H1 (cell line): ENCODE results near the gene BTBD7.

Source experiments
- ASH2L ChIP-seq: fragments of 200-600, 300-600 bp; sonication (generic); IDR thresholded peaks from one replicate; pipeline ENCODE4 v1.7.1; 2017; ENCODE audit warnings: low read length
- EP300 ChIP-seq, 2 experiments: IDR thresholded peaks; 1 replicate in 1 of 2; 2 replicates in 1 of 2; pipeline ENCODE4 v1.6.1; 2011 to 2012; ENCODE audit warnings: low read depth in 2 of 2, low read length in 2 of 2, mild to moderate bottlenecking in 2 of 2, borderline replicate concordance in 1 of 2, inconsistent platforms in 1 of 2, moderate library complexity in 1 of 2
- EZH2 ChIP-seq: fragments of 200-600 bp; sonication (generic); IDR thresholded peaks from 2 replicates; pipeline ENCODE4 v1.7.1; 2012; ENCODE audit warnings: low read depth, mild to moderate bottlenecking, moderate library complexity, low read length, inconsistent platforms; ENCODE audit not compliant: severe bottlenecking
- HDAC6 ChIP-seq: IDR thresholded peaks from one replicate; pipeline ENCODE4 v1.7.1; 2012; ENCODE audit warnings: low read depth, mild to moderate bottlenecking, inconsistent platforms, low read length, moderate library complexity
- JUND ChIP-seq: IDR thresholded peaks from 2 replicates; pipeline ENCODE4 v1.6.1; 2011; ENCODE audit warnings: mild to moderate bottlenecking, improper control_type of control experiment, low read length
- NRF1 ChIP-seq: IDR thresholded peaks from 2 replicates; pipeline ENCODE4 v1.6.1; 2011; ENCODE audit warnings: mild to moderate bottlenecking, low read depth, low read length, improper control_type of control experiment
- POLR2A ChIP-seq, 2 experiments: IDR thresholded peaks; 1 replicate in 1 of 2; 2 replicates in 1 of 2; pipeline ENCODE4 v1.6.1; 2011; ENCODE audit warnings: low read depth in 2 of 2, low read length in 2 of 2, mild to moderate bottlenecking in 2 of 2; ENCODE audit errors: control extremely low read depth in 1 of 2
- POLR2AphosphoS5 ChIP-seq: IDR thresholded peaks from 2 replicates; pipeline ENCODE4 v1.6.1; 2011; ENCODE audit warnings: low read depth, low read length
- POU5F1 ChIP-seq: IDR thresholded peaks from 2 replicates; pipeline ENCODE4 v1.6.1; 2011; ENCODE audit warnings: low read depth, mild to moderate bottlenecking, low read length, moderate library complexity
- RNF2 ChIP-seq: fragments of 200-900, 300-1000 bp; sonication (generic); IDR thresholded peaks from 2 replicates; pipeline ENCODE4 v1.7.1; 2016; ENCODE audit warnings: borderline replicate concordance, low read depth, mild to moderate bottlenecking, antibody characterized with exemption, low read length; ENCODE audit not compliant: poor library complexity, severe bottlenecking; ENCODE audit errors: missing control alignments
- SP1 ChIP-seq: IDR thresholded peaks from 2 replicates; pipeline ENCODE4 v1.6.1; 2011; ENCODE audit warnings: low read depth, low read length
- TF ChIP-seq, protein P1 (sequence below), 3 experiments: IDR thresholded peaks; 1 replicate in 2 of 3; 2 replicates in 1 of 3; pipeline versions ENCODE4 v1.5.1 to v1.6.1; 2011; ENCODE audit warnings: low read length in 3 of 3, mild to moderate bottlenecking in 3 of 3, inconsistent platforms in 2 of 3, low read depth in 1 of 3, moderate library complexity in 1 of 3; ENCODE audit not compliant: insufficient read depth in 1 of 3; ENCODE audit errors: control extremely low read depth in 1 of 3

DNA sequence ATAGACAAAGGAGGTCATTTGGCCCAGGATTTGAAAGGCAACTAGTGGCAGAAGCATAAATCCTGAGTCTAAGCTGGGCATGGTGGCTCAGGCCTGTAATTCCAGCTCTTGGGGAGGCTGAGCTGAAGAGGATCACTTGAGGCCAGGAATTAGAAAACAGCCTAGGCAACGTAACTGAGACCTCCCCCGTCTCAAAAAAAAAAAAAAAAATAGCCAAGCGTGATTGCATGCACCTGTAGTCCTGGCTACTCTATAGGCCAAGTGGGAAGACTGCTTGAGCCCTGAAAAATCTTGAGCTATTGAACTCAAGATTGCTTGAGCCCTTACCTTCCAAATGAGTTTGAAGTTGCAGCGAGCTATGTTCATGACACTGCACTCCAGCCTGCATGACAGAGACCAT, 133.8 kb downstream of the BTBD7 start:
- no peak for TF ChIP-seq JUND
- TF ChIP-seq, protein P1, sequence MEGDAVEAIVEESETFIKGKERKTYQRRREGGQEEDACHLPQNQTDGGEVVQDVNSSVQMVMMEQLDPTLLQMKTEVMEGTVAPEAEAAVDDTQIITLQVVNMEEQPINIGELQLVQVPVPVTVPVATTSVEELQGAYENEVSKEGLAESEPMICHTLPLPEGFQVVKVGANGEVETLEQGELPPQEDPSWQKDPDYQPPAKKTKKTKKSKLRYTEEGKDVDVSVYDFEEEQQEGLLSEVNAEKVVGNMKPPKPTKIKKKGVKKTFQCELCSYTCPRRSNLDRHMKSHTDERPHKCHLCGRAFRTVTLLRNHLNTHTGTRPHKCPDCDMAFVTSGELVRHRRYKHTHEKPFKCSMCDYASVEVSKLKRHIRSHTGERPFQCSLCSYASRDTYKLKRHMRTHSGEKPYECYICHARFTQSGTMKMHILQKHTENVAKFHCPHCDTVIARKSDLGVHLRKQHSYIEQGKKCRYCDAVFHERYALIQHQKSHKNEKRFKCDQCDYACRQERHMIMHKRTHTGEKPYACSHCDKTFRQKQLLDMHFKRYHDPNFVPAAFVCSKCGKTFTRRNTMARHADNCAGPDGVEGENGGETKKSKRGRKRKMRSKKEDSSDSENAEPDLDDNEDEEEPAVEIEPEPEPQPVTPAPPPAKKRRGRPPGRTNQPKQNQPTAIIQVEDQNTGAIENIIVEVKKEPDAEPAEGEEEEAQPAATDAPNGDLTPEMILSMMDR (IDR thresholded peaks at IDR 0.05; ENCODE audit: control extremely low read depth in 1 of 3, insufficient read depth in 1 of 3, low read depth in 1 of 3, low read length in 3 of 3), result no peak
- TF ChIP-seq HDAC6, result no peak
- TF ChIP-seq SP1, result no peak
- TF ChIP-seq POLR2A (IDR thresholded peaks at IDR 0.05; ENCODE audit: control extremely low read depth in 1 of 2, low read depth in 2 of 2, low read length in 2 of 2), result no peak
- no peak for TF ChIP-seq POLR2AphosphoS5
- no peak for TF ChIP-seq RNF2
- no peak for TF ChIP-seq ASH2L
- no peak for TF ChIP-seq EP300 (IDR thresholded peaks at IDR 0.05; ENCODE audit: borderline replicate concordance in 1 of 2, low read depth in 2 of 2, low read length in 2 of 2)
- TF ChIP-seq EZH2, result no peak
- no peak for TF ChIP-seq NRF1
- no peak for TF ChIP-seq POU5F1
